HTERT RPE-1 (cell line): ENCODE results near the gene SDE2.
"Not testable (repeated sequence)": the region's sequence is repeated elsewhere in the genome, so short reads cannot be mapped to it uniquely, and the experiment has no call there.

Experiments used
- in situ Hi-C: fragments of 300-500 bp; cut with MboI; formaldehyde crosslinking; loops from 4 replicates; pipeline ENCODE4 v1.14.3; 2020; ENCODE audit warnings: low sequenced_read_pairs

The SDE2 gene

GRCh38 chr1:226007126-226007892 is 8.2 kb upstream of the SDE2 start:
- in situ Hi-C loops = not testable (repeated sequence)

- in situ Hi-C loops = no loop called here
Observed at GRCh38 chr1:226006686-226007085, 7.5 kb upstream of the SDE2 start.

- in situ Hi-C loops = no loop called here
Observed at GRCh38 chr1:226004396-226004795, 5.3 kb upstream of the SDE2 start.

- in situ Hi-C loops = no loop called here
Observed at GRCh38 chr1:226003502-226004170, 4.5 kb upstream of the SDE2 start.

- in situ Hi-C loops = no loop called here
Observed at GRCh38 chr1:226002667-226003501, 3.7 kb upstream of the SDE2 start.

- in situ Hi-C loops = no loop called here
Observed at GRCh38 chr1:226001963-226002666, 3.0 kb upstream of the SDE2 start.

- in situ Hi-C loops = no loop called here
Observed at GRCh38 chr1:226001088-226001487, 1.9 kb upstream of the SDE2 start.

- in situ Hi-C loops = not testable (repeated sequence)
Observed at GRCh38 chr1:226000493-226001081, 1.4 kb upstream of the SDE2 start.

- in situ Hi-C loops = no loop called here
Observed at GRCh38 chr1:225999912-226000337, 782 bp upstream of the SDE2 start.

- in situ Hi-C loops = no loop called here
Observed at GRCh38 chr1:225998560-225999226, 450 bp downstream of the SDE2 start.

- in situ Hi-C loops = no loop called here
Observed at GRCh38 chr1:225996946-225997545, 2.1 kb downstream of the SDE2 start.

GRCh38 chr1:225995919-225996864 is 3.0 kb downstream of the SDE2 start:
- in situ Hi-C loops = no loop called here

- in situ Hi-C loops = no loop called here
Observed at GRCh38 chr1:225990705-225991464, 8.3 kb downstream of the SDE2 start.

GRCh38 chr1:225987491-225988316 is 11.4 kb downstream of the SDE2 start:
- in situ Hi-C loops = no loop called here

- in situ Hi-C loops = no loop called here
Observed at GRCh38 chr1:225981714-225982113, 17.4 kb downstream of the SDE2 start.

- in situ Hi-C loops = no loop called here
Observed at GRCh38 chr1:225980005-225980836, 18.9 kb downstream of the SDE2 start.
